H7 (cell line): ENCODE data around the gene RAP1GAP2. TPM values are rescaled to one million over a fixed set of nuclear protein-coding genes. Genes with fewer than 3 reads are reported as not detected.
"Not testable (repeated sequence)": the region's sequence is repeated elsewhere in the genome, so short reads cannot be mapped to it uniquely, and the experiment has no call there.

Experiments used
- DNase-seq: peaks from one replicate; pipeline ENCODE4 v3.0.0; 2012
- H3K27me3 ChIP-seq: 2 replicates; pipeline ENCODE4 v1.6.0; 2011; ENCODE audit warnings: mild to moderate bottlenecking, low read length; ENCODE audit not compliant: control insufficient read depth, insufficient read depth
- H3K36me3 ChIP-seq: replicated peaks from 2 replicates; pipeline ENCODE4 v1.5.1; 2011; ENCODE audit warnings: low read length; ENCODE audit not compliant: control insufficient read depth, insufficient read depth
- H3K4me3 ChIP-seq: 2 replicates; pipeline ENCODE4 v1.5.1; 2011; ENCODE audit warnings: low read depth, mild to moderate bottlenecking, control low read depth, low read length, moderate library complexity; ENCODE audit not compliant: insufficient read depth
- total RNA-seq: library from RNA; depleted of rRNA; stranded (reverse); fragments of >200 nt; shearing (Covaris generic); gene quantifications from 2 replicates; pipeline ENCODE4 v1.2.3, GENCODE V29; 2014; rRNA removed

Gene RAP1GAP2
- total RNA-seq, 1 experiment from 2014 or later, result 35.5 TPM

DNA sequence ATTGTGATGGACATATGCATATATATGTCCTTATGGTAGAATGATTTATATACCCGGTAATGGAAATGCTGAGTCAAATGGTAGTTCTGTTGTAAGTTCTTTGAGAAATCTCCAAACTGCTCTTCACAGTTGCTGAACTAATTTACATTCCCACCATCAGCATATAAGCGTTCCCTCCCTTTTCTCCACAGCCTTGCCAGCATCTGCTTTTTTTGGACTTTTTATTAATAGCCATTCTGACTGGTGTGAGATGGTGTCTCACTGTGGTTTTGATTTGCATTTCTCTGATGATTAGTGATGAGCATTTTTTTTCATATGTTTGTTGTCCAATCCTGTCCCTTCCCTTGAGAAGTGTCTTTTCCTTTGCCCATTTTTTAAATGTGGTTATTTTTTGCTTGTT lies 258.6 kb downstream of the RAP1GAP2 start:
- not testable (repeated sequence) for H3K27me3 ChIP-seq, H3K36me3 ChIP-seq, H3K4me3 ChIP-seq, DNase-seq

DNA sequence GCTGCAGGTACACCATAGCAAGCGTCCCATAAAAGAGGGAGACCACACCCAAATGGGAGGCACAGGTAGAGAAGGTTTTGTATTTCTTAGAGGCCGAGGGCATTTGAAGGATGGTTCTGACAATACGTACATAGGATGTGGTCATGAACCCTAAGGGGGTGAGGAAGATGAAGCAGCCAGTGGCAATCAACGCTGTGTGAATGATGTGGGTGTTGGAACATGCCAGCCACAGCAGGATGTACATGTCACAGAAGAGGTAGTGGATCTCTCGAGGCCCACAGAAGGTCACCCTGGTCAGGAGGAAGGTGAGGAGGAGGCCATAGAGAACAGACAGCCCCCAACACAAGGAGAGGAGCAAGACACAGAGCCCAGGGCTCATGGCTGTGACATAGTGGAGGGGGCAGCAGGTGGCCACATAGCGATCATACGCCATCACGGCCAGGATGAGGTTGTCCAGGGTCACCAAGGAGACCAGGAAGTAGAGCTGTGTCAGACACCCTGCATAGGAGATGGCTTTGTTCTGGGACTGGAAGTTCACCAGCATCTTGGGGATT lies 266.7 kb downstream of the RAP1GAP2 start:
- not testable (repeated sequence) for H3K27me3 ChIP-seq, DNase-seq, H3K36me3 ChIP-seq, H3K4me3 ChIP-seq

DNA sequence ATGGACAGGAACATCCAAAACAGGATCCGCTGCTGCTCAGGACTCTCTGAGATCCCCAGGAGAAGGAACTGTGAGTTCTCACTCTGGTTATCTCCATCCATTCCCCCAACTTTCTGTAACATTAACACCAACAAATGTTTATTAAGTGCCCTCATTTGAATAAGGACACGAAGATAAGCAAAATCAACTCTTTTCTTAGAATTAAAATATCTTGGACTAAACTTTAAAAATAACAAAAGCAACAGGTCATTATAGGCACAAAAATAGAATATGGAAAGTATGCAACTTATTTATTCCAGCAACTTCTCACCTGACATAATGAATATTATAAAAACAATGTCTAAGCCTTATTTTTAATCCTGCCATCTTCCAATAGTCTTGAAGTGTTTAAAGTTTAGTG lies 267.3 kb downstream of the RAP1GAP2 start, which contains the start of gene OR1D5:
TSS of gene OR1D5 (minus strand) at position 101 of the 400 bp plus-strand sequence. CDS start at position 101, 0 bp downstream.
- DNase-seq, H3K27me3 ChIP-seq, H3K36me3 ChIP-seq, H3K4me3 ChIP-seq: not testable (repeated sequence)

DNA sequence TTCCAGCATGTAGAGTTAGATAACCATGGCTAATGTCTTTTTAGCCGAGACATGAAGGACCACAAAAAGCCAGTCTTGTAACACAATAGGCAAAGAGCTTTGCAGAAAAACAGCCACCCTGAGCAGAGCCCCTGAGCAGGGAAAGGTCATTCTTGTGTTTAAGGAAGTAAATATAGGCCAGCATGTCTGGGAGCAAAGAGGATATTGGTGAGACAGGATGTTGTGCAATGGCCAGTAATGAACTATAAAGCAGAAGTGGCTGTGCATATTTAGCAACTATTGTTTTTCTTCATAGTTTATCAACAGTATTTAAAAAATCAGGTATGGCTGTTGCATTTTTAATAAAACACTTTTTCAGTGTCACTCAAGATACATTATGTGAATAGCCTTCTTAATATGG lies 269.0 kb downstream of the RAP1GAP2 start:
- H3K27me3 ChIP-seq, H3K4me3 ChIP-seq, H3K36me3 ChIP-seq, DNase-seq: not testable (repeated sequence)

DNA sequence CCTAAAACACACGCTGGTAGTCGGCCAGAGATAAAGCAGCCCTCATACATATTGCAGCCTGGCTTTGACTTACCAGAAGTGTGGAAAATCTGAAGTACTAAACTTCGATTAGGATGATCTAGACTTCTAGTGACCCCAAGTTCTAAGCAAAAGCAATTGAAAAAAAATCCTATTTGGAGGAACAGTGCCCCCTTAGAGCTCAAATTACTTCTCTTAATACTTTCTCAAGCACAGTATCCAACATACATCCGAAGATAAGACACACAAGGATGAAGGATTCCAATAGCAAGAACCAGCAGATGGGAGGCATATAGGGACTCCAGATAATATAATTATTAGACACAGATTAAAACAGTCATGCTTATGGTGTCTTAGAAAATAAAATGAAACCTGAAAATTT lies 277.6 kb downstream of the RAP1GAP2 start:
- H3K27me3 ChIP-seq, H3K4me3 ChIP-seq, H3K36me3 ChIP-seq, DNase-seq: not testable (repeated sequence)

Other genes starting within 250 kb of the RAP1GAP2 start
- gene PAFAH1B1, start 202.8 kb upstream of the RAP1GAP2 start, total RNA-seq, result 79.6 and 107 TPM in 2 replicates
- 131 and 148 TPM in 2 replicates for gene CLUH, start 84.7 kb upstream of the RAP1GAP2 start, total RNA-seq
- 2.5 and 3.7 TPM in 2 replicates for gene CCDC92B, start 46.8 kb upstream of the RAP1GAP2 start, total RNA-seq